ENCODE data around the gene CMC2. TPM values are rescaled to one million over a fixed set of nuclear protein-coding genes. Genes with fewer than 3 reads are reported as not detected.

CMC2 gene
- total and polyA plus RNA-seq, 2 of the 13 experiments (the other 11 are each of a cell fraction or from before 2014, with no cell fraction given), result 116 to 129 TPM

DNA sequence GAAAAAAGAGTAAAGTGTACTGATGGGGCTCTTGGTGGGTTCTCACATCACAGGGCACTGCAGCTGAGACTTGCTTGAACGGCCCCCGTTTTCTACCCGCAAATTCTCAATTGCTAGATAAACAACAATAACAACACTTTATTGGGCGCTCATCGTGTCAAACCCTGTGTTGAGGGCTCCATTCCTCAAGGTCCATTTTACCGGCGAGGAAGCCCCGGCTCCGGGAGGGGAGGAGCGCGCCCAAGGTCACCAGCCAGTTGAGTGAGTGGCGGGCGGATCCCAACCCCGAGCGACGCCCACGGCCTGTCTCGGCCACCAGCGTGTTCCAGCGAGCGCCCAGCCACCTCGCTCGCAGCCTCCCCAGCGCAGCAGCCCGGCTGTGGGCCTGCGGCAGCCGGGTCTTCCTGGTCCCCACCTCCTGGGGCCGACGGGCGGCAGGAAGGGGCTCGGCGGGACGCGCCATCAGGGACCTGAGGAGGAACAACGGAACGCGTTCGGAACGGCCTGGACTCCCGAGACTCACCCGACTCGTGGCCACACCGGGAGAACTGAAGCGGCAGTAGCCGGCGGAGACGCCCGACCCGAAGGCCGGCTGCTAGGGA is 373 bp downstream of the CMC2 start (continued):
- TF ChIP-seq, protein P1, sequence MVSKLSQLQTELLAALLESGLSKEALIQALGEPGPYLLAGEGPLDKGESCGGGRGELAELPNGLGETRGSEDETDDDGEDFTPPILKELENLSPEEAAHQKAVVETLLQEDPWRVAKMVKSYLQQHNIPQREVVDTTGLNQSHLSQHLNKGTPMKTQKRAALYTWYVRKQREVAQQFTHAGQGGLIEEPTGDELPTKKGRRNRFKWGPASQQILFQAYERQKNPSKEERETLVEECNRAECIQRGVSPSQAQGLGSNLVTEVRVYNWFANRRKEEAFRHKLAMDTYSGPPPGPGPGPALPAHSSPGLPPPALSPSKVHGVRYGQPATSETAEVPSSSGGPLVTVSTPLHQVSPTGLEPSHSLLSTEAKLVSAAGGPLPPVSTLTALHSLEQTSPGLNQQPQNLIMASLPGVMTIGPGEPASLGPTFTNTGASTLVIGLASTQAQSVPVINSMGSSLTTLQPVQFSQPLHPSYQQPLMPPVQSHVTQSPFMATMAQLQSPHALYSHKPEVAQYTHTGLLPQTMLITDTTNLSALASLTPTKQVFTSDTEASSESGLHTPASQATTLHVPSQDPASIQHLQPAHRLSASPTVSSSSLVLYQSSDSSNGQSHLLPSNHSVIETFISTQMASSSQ (IDR thresholded peaks at IDR 0.05; ENCODE audit: low read depth), result no peak
- TF ChIP-seq, protein P1 (CRISPR knock-in tag; IDR thresholded peaks at IDR 0.05; ENCODE audit: borderline replicate concordance), result 0 out of 2 replicates have a peak, but pooled peaks have one; percentile 58
- TF ChIP-seq NAIF1 (CRISPR knock-in tag; IDR thresholded peaks at IDR 0.05; ENCODE audit: borderline replicate concordance) (no peak), THYN1 (CRISPR knock-in tag; IDR thresholded peaks at IDR 0.05; ENCODE audit: borderline replicate concordance, low read depth) (no peak), ZNF644 (CRISPR knock-in tag; IDR thresholded peaks at IDR 0.05; ENCODE audit: low read depth) (no peak), ZNF264 (CRISPR knock-in tag; IDR thresholded peaks at IDR 0.05) (0 out of 2 replicates have a peak, but pooled peaks have one; percentile 58), ATF7-NPFF (CRISPR knock-in tag; IDR thresholded peaks at IDR 0.05; ENCODE audit: low read depth) (peak; percentile 56; the same call in 1 of the 2 replicates), ZFYVE20 (CRISPR knock-in tag; IDR thresholded peaks at IDR 0.05; ENCODE audit: borderline replicate concordance, low read depth) (peak; percentile 87), ZNF383 (CRISPR knock-in tag; IDR thresholded peaks at IDR 0.05; ENCODE audit: borderline replicate concordance) (no peak), ZNF34 (CRISPR knock-in tag; IDR thresholded peaks at IDR 0.05; ENCODE audit: borderline replicate concordance) (0 out of 2 replicates have a peak, but pooled peaks have one; percentile 50), ZNF558 (CRISPR knock-in tag; IDR thresholded peaks at IDR 0.05; ENCODE audit: borderline replicate concordance) (peak; percentile 76; the same call in 1 of the 2 replicates), NPAS2 (CRISPR knock-in tag; IDR thresholded peaks at IDR 0.05; ENCODE audit: borderline replicate concordance) (no peak), SAFB2 (CRISPR knock-in tag; IDR thresholded peaks at IDR 0.05; ENCODE audit: borderline replicate concordance, low read depth) (no peak; the same call in 1 of the 2 replicates)
- TF ChIP-seq, protein P2, sequence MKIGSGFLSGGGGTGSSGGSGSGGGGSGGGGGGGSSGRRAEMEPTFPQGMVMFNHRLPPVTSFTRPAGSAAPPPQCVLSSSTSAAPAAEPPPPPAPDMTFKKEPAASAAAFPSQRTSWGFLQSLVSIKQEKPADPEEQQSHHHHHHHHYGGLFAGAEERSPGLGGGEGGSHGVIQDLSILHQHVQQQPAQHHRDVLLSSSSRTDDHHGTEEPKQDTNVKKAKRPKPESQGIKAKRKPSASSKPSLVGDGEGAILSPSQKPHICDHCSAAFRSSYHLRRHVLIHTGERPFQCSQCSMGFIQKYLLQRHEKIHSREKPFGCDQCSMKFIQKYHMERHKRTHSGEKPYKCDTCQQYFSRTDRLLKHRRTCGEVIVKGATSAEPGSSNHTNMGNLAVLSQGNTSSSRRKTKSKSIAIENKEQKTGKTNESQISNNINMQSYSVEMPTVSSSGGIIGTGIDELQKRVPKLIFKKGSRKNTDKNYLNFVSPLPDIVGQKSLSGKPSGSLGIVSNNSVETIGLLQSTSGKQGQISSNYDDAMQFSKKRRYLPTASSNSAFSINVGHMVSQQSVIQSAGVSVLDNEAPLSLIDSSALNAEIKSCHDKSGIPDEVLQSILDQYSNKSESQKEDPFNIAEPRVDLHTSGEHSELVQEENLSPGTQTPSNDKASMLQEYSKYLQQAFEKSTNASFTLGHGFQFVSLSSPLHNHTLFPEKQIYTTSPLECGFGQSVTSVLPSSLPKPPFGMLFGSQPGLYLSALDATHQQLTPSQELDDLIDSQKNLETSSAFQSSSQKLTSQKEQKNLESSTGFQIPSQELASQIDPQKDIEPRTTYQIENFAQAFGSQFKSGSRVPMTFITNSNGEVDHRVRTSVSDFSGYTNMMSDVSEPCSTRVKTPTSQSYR (CRISPR knock-in tag; IDR thresholded peaks at IDR 0.05; ENCODE audit: borderline replicate concordance), result no peak
- TF ChIP-seq, protein P3, sequence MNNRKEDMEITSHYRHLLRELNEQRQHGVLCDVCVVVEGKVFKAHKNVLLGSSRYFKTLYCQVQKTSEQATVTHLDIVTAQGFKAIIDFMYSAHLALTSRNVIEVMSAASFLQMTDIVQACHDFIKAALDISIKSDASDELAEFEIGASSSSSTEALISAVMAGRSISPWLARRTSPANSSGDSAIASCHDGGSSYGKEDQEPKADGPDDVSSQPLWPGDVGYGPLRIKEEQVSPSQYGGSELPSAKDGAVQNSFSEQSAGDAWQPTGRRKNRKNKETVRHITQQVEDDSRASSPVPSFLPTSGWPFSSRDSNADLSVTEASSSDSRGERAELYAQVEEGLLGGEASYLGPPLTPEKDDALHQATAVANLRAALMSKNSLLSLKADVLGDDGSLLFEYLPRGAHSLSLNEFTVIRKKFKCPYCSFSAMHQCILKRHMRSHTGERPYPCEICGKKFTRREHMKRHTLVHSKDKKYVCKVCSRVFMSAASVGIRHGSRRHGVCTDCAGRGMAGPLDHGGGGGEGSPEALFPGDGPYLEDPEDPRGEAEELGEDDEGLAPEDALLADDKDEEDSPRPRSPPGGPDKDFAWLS (CRISPR knock-in tag; IDR thresholded peaks at IDR 0.05; ENCODE audit: borderline replicate concordance), result peak; percentile 15; the same call in 1 of the 2 replicates
- TF ChIP-seq, protein P4, sequence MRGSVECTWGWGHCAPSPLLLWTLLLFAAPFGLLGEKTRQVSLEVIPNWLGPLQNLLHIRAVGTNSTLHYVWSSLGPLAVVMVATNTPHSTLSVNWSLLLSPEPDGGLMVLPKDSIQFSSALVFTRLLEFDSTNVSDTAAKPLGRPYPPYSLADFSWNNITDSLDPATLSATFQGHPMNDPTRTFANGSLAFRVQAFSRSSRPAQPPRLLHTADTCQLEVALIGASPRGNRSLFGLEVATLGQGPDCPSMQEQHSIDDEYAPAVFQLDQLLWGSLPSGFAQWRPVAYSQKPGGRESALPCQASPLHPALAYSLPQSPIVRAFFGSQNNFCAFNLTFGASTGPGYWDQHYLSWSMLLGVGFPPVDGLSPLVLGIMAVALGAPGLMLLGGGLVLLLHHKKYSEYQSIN (CRISPR knock-in tag; IDR thresholded peaks at IDR 0.05; ENCODE audit: borderline replicate concordance), result peak; percentile 89
- TF ChIP-seq, protein P5, sequence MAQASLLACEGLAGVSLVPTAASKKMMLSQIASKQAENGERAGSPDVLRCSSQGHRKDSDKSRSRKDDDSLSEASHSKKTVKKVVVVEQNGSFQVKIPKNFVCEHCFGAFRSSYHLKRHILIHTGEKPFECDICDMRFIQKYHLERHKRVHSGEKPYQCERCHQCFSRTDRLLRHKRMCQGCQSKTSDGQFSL (CRISPR knock-in tag; IDR thresholded peaks at IDR 0.05), result no peak
